Neural cell (in vitro differentiated cells): ENCODE measurements around the gene PHLDB1.

Experiments used
- CTCF ChIP-seq: fragments of 450-650 bp; IDR thresholded peaks from 2 replicates; pipeline ENCODE4 v1.5.1; 2014; ENCODE audit warnings: antibody characterized with exemption, mild to moderate bottlenecking, moderate library complexity; ENCODE audit not compliant: poor library complexity, severe bottlenecking
- EP300 ChIP-seq: fragments of 450-650 bp; conservative IDR thresholded peaks from 2 replicates; pipeline ENCODE4 v1.6.1; 2014; ENCODE audit warnings: antibody characterized with exemption, mild to moderate bottlenecking, moderate library complexity; ENCODE audit not compliant: poor library complexity, severe bottlenecking
- EZH2 ChIP-seq: fragments of 200-600, 300-800 bp; shearing (Covaris generic), sonication (generic); IDR thresholded peaks from 2 replicates; pipeline ENCODE4 v1.6.1; 2014; ENCODE audit warnings: antibody characterized with exemption, low read length, borderline replicate concordance, mild to moderate bottlenecking; ENCODE audit not compliant: insufficient read depth, poor library complexity, severe bottlenecking
- POLR2AphosphoS5 ChIP-seq: IDR thresholded peaks from 2 replicates; pipeline ENCODE4 v1.6.1; 2012
- TAF1 ChIP-seq: IDR thresholded peaks from 2 replicates; pipeline ENCODE4 v1.6.1; 2012; ENCODE audit warnings: low read depth
- TF ChIP-seq, protein P1 (sequence below): IDR thresholded peaks from 2 replicates; pipeline ENCODE4 v1.6.1; 2012; ENCODE audit warnings: borderline replicate concordance

DNA sequence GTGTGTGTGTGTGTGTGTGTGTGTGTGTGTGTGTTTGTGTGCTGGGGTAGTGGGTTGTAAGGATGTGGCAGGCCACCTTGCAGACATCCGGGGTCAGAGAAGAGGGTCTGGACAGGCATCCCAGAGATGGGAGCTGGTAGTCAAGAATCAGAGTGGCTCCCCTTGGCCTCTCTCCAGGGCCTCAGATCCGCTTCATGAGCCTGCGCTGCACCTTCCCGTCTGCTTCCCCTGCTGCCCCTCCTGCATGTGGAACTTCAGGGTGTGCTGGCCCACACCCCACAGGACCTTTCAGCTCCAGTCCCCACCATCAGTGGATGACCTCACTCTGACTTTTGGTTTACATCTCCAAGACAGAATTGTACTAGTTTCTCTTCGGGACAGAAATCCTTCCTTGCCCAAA lies 40.9 kb downstream of the PHLDB1 start:
- TF ChIP-seq CTCF (no peak), EZH2 (no peak), TAF1 (no peak), EP300 (no peak), POLR2AphosphoS5 (no peak)
- TF ChIP-seq, protein P1, sequence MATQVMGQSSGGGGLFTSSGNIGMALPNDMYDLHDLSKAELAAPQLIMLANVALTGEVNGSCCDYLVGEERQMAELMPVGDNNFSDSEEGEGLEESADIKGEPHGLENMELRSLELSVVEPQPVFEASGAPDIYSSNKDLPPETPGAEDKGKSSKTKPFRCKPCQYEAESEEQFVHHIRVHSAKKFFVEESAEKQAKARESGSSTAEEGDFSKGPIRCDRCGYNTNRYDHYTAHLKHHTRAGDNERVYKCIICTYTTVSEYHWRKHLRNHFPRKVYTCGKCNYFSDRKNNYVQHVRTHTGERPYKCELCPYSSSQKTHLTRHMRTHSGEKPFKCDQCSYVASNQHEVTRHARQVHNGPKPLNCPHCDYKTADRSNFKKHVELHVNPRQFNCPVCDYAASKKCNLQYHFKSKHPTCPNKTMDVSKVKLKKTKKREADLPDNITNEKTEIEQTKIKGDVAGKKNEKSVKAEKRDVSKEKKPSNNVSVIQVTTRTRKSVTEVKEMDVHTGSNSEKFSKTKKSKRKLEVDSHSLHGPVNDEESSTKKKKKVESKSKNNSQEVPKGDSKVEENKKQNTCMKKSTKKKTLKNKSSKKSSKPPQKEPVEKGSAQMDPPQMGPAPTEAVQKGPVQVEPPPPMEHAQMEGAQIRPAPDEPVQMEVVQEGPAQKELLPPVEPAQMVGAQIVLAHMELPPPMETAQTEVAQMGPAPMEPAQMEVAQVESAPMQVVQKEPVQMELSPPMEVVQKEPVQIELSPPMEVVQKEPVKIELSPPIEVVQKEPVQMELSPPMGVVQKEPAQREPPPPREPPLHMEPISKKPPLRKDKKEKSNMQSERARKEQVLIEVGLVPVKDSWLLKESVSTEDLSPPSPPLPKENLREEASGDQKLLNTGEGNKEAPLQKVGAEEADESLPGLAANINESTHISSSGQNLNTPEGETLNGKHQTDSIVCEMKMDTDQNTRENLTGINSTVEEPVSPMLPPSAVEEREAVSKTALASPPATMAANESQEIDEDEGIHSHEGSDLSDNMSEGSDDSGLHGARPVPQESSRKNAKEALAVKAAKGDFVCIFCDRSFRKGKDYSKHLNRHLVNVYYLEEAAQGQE = no peak
